Endothelial cell of umbilical vein (primary cell): ENCODE measurements around the gene SQSTM1. TPM values are rescaled to one million over a fixed set of nuclear protein-coding genes. Genes with fewer than 3 reads are reported as not detected.

Experiments used
- BruUV-seq: library from RNA; stranded (reverse); fragments of 400-500 nt; replicated peaks from 2 replicates; lab custom pipeline; 2021; lab: Mats Ljungman, UMichigan
- CTCF ChIA-PET: fragments of 300-600, 350-600 bp; sonication (Branson Sonifier 250); formaldehyde crosslinking; loops from one replicate; lab custom pipeline; 2021; ENCODE audit warnings: antibody characterized with exemption, inconsistent platforms; lab: Charles Lee
- POLR2A ChIA-PET: fragments of 300-600, 350-600 bp; sonication (Branson Sonifier 250); formaldehyde crosslinking; loops from one replicate; lab custom pipeline; 2021; ENCODE audit warnings: antibody characterized with exemption, inconsistent platforms; lab: Charles Lee
- DNase-seq: peaks from one replicate; pipeline ENCODE4 v3.0.0-alpha.2; 2011; ENCODE audit warnings: low read depth, low spot score
- FAIRE-seq: peaks from 2 replicates; lab custom pipeline; 2011; peaks lifted over from hg19 to GRCh38; lab: Jason Lieb, UNC
- H2AFZ ChIP-seq: 2 replicates; pipeline ENCODE4 v1.6.0; 2012; ENCODE audit warnings: low read depth, low read length, control low read depth, inconsistent platforms
- H3K27ac ChIP-seq: 2 replicates; pipeline ENCODE4 v1.5.1; 2011; ENCODE audit warnings: low read depth, mild to moderate bottlenecking, control low read depth, low read length, moderate library complexity; ENCODE audit not compliant: insufficient read depth
- H3K27me3 ChIP-seq, 2 experiments: 2 replicates each; pipeline versions ENCODE4 v1.6.0 to v1.6.1; 2011; ENCODE audit warnings: low read length in 2 of 2, mixed read lengths in 1 of 2; ENCODE audit not compliant: control insufficient read depth in 2 of 2, insufficient read depth in 2 of 2
- H3K36me3 ChIP-seq, 2 experiments: 2 replicates in 1 of 2; 3 replicates in 1 of 2; pipeline ENCODE4 v1.5.1; 2011; ENCODE audit warnings: low read length in 2 of 2, mild to moderate bottlenecking in 1 of 2, moderate library complexity in 1 of 2; ENCODE audit not compliant: control insufficient read depth in 2 of 2, insufficient read depth in 2 of 2; ENCODE audit errors: extremely low read depth in 1 of 2
- H3K4me1 ChIP-seq: 3 replicates; pipeline ENCODE4 v1.5.1; 2011; ENCODE audit warnings: mild to moderate bottlenecking, low read length; ENCODE audit not compliant: control insufficient read depth, insufficient read depth; ENCODE audit errors: extremely low read depth
- H3K4me2 ChIP-seq: 2 replicates; pipeline ENCODE4 v1.6.1; 2011; ENCODE audit warnings: low read length, control low read depth, mixed read lengths; ENCODE audit not compliant: insufficient read depth
- H3K4me3 ChIP-seq, 3 experiments: fragments of 200-600 bp in 1 of 3; sonication (generic), shearing (Covaris generic) in 1 of 3; replicated peaks in 1 of 3; 2 replicates each; pipeline ENCODE4 v1.5.1; 2011 to 2016; ENCODE audit warnings: control low read depth in 3 of 3, low read length in 3 of 3, mild to moderate bottlenecking in 2 of 3, inconsistent platforms in 1 of 3, low read depth in 1 of 3, moderate library complexity in 1 of 3; ENCODE audit not compliant: insufficient read depth in 1 of 3
- H3K79me2 ChIP-seq: 2 replicates; pipeline ENCODE4 v1.6.0; 2012; ENCODE audit warnings: low read length, inconsistent platforms; ENCODE audit not compliant: control insufficient read depth, insufficient read depth
- H3K9ac ChIP-seq: replicated peaks from 2 replicates; pipeline ENCODE3; 2011; ENCODE audit warnings: low read length, control low read depth; ENCODE audit not compliant: insufficient read depth; ENCODE audit errors: extremely low read depth
- H3K9me1 ChIP-seq: replicated peaks from 3 replicates; pipeline ENCODE4 v1.6.0; 2011; ENCODE audit warnings: mild to moderate bottlenecking, low read length; ENCODE audit not compliant: control insufficient read depth, insufficient read depth; ENCODE audit errors: extremely low read depth
- H3K9me3 ChIP-seq: replicated peaks from 2 replicates; pipeline ENCODE4 v1.5.1; 2012; ENCODE audit warnings: low read length, inconsistent platforms; ENCODE audit not compliant: control insufficient read depth, insufficient read depth
- H4K20me1 ChIP-seq: replicated peaks from 2 replicates; pipeline ENCODE3; 2011; ENCODE audit warnings: mild to moderate bottlenecking, low read length; ENCODE audit not compliant: control insufficient read depth, insufficient read depth; ENCODE audit errors: extremely low read depth
- CTCF ChIP-seq, 2 donors: IDR thresholded peaks; 1 replicate in 1 of 2; 2 replicates in 1 of 2; pipeline ENCODE4 v1.5.1; 2011; ENCODE audit warnings: low read length in 2 of 2, mild to moderate bottlenecking in 2 of 2, moderate library complexity in 2 of 2, control low read depth in 1 of 2, inconsistent platforms in 1 of 2, low read depth in 1 of 2; ENCODE audit not compliant: insufficient read depth in 1 of 2; ENCODE audit errors: extremely low read depth in 1 of 2
- EZH2 ChIP-seq: IDR thresholded peaks from 2 replicates; pipeline ENCODE4 v1.6.1; 2012; ENCODE audit warnings: borderline replicate concordance, low read depth, mild to moderate bottlenecking, moderate library complexity, low read length, inconsistent platforms; ENCODE audit not compliant: severe bottlenecking
- FOS ChIP-seq: IDR thresholded peaks from 2 replicates; pipeline ENCODE4 v1.6.1; 2011; ENCODE audit warnings: mild to moderate bottlenecking, low read length, moderate library complexity, borderline replicate concordance; ENCODE audit not compliant: insufficient read depth
- GATA2 ChIP-seq: IDR thresholded peaks from 2 replicates; pipeline ENCODE4 v1.7.0; 2011; ENCODE audit warnings: low read depth, mild to moderate bottlenecking, moderate library complexity, mixed read lengths, low read length; ENCODE audit not compliant: insufficient read length, insufficient read depth
- JUN ChIP-seq: IDR thresholded peaks from 2 replicates; pipeline ENCODE4 v1.6.1; 2011; ENCODE audit warnings: borderline replicate concordance, low read depth; ENCODE audit not compliant: insufficient read length, insufficient read depth
- MAX ChIP-seq: IDR thresholded peaks from 2 replicates; pipeline ENCODE4 v1.6.1; 2011; ENCODE audit not compliant: insufficient read depth, insufficient read length
- MYC ChIP-seq: IDR thresholded peaks from one replicate; pipeline ENCODE4 v1.6.1; 2011; ENCODE audit warnings: mild to moderate bottlenecking, low read depth, low read length
- POLR2A ChIP-seq: IDR thresholded peaks from 2 replicates; pipeline ENCODE4 v1.6.1; 2012; ENCODE audit warnings: low read depth, mild to moderate bottlenecking, control low read depth, low read length
- POLR2AphosphoS5 ChIP-seq: IDR thresholded peaks from 2 replicates; pipeline ENCODE4 v1.6.1; 2012; ENCODE audit warnings: low read depth, mild to moderate bottlenecking, control low read depth, low read length, moderate library complexity; ENCODE audit not compliant: insufficient read depth
- dilution Hi-C: fragments of 300-500 bp; cut with MboI; formaldehyde crosslinking; loops from one replicate; pipeline ENCODE4 v1.15.0; 2019; ENCODE audit warnings: low sequenced_read_pairs; ENCODE audit not compliant: extremely low pct_ligation_motif_present
- intact Hi-C: fragments of 100-400 bp; cut with micrococcal nuclease; formaldehyde crosslinking; loops from one replicate; pipeline ENCODE4 v1.10.0; 2022
- polyA plus RNA-seq, 4 experiments: library from polyadenylated mRNA; depleted of rRNA in 3 of 4; stranded (reverse) in 3 of 4; unstranded in 1 of 4; fragments of >200 nt; gene quantifications; 2 replicates each; pipeline versions ENCODE4 v1.2.1 to v1.2.3, GENCODE V29; 2011 to 2012; ENCODE audit warnings: missing spikeins in 1 of 4
- total RNA-seq: library from RNA; stranded (reverse); gene quantifications from 2 replicates; pipeline ENCODE4 v1.2.3, GENCODE V29; 2021

Gene SQSTM1
- total and polyA plus RNA-seq, 2 donors (not counting 3 experiments of a cell fraction or from before 2014, with no cell fraction given): 302 to 346 TPM

- no peak overlapping the region for H3K4me3 ChIP-seq
- POLR2A ChIA-PET: no interaction called here
- H3K4me1 ChIP-seq: no peaks in the 10 kb centered on the region
- no peaks in the 10 kb centered on the region for H4K20me1 ChIP-seq
- peaks cover 4 to 67% of the 10 kb centered on the region in 2 experiments for H3K36me3 ChIP-seq
- FAIRE-seq (no peak), DNase-seq (no peak)
- dilution Hi-C loops: no loop called here
- CTCF ChIA-PET: interaction anchor here (1.6 kb wide), 1 partner anchor 72 kb away, joined by 4 read pairs; no protein-coding TSS in a partner anchor
- H2AFZ ChIP-seq: no peak overlapping the region
- BruUV-seq: no TSS peak
- no peak overlapping the region for H3K27ac ChIP-seq
- TF ChIP-seq JUN: no peak
- no peak for TF ChIP-seq CTCF (IDR thresholded peaks at IDR 0.05; ENCODE audit: extremely low read depth in 1 of 2, insufficient read depth in 1 of 2, low read depth in 1 of 2, low read length in 2 of 2)
- TF ChIP-seq MYC: no peak
- no peak overlapping the region for H3K9ac ChIP-seq
- H3K4me2 ChIP-seq: no peak overlapping the region
- no peaks in the 10 kb centered on the region for H3K9me1 ChIP-seq
- no peaks in the 10 kb centered on the region for H3K27me3 ChIP-seq
- H3K79me2 ChIP-seq: no peaks in the 10 kb centered on the region
- intact Hi-C loops: no loop called here
- H3K9me3 ChIP-seq: no peaks in the 10 kb centered on the region
Measured at GRCh38 chr5:179874136-179874535, 53.4 kb downstream of the SQSTM1 start.

DNA sequence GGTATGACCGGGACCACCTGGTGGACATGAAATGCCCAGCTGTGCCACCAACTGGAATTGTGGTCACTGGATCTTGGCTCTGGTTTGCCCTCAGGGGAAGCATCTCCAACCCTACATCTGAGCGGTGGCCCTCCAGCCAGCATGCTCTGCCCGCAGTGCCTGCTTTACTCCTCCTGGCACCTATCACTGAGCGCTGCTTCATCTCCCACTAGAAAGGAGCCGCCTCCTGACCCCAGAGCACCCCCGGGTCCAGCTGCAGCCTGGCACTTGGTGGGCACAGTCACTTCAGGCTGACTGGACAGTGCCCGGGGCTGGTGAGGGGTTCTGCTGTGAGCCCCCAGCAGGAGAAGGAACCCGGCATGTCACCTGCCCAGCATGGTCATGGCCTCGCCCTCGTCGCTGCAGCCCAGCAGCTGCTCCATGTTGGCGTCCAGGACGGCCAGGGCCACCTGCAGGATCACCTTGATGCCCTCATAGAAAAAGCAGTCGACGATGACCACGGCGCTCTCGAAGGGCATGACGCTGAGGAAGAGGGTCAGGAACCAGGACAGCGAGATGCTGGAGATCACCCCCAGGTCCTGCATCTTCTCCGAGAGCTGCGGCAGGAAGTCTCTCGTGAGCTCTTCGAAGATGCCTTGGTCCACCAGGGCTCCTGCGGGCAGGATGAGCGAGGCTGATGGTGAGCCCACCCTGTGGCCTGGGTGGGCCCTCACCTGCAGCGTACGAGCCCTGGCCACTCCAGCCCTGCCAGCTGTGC, 54.0 kb downstream of the SQSTM1 start:
- no peak for FAIRE-seq
- H2AFZ ChIP-seq: no peak overlapping the region
- CTCF ChIA-PET: interaction anchor here (1.6 kb wide), 1 partner anchor 73 kb away, joined by 4 read pairs; no protein-coding TSS in a partner anchor
- POLR2A ChIA-PET: no interaction called here
- no TSS peak for BruUV-seq
- H3K27ac ChIP-seq: no peak overlapping the region
- peaks cover 4 to 73% of the 10 kb centered on the region in 2 experiments for H3K36me3 ChIP-seq
- H3K9ac ChIP-seq: no peak overlapping the region
- dilution Hi-C loops (no loop called here), intact Hi-C loops (no loop called here)
- H3K27me3 ChIP-seq: no peaks in the 10 kb centered on the region
- no peaks in the 10 kb centered on the region for H3K9me1 ChIP-seq
- H3K9me3 ChIP-seq: no peaks in the 10 kb centered on the region
- no peak overlapping the region for H3K4me2 ChIP-seq
- no peak for TF ChIP-seq MAX
- TF ChIP-seq GATA2: no peak
- TF ChIP-seq POLR2AphosphoS5: no peak
- TF ChIP-seq FOS: no peak
- TF ChIP-seq JUN: no peak
- no peak for TF ChIP-seq EZH2
- TF ChIP-seq CTCF (IDR thresholded peaks at IDR 0.05; ENCODE audit: extremely low read depth in 1 of 2, insufficient read depth in 1 of 2, low read depth in 1 of 2, low read length in 2 of 2): no peak
- no peak for TF ChIP-seq POLR2A
- no peak for TF ChIP-seq MYC
- no peak overlapping the region for H3K4me3 ChIP-seq
- no peak for DNase-seq
- H4K20me1 ChIP-seq: no peaks in the 10 kb centered on the region
- H3K4me1 ChIP-seq: no peaks in the 10 kb centered on the region
- H3K79me2 ChIP-seq: no peaks in the 10 kb centered on the region
